ENCODE measurements around the gene VAMP8.

- TF ChIP-seq CTCF (IDR thresholded peaks at IDR 0.05), result no peak
- no peak for TF ChIP-seq MAZ (IDR thresholded peaks at IDR 0.05; ENCODE audit: borderline replicate concordance, low read depth, low read length)
- TF ChIP-seq RAD21 (conservative IDR thresholded peaks at IDR 0.05 in 1 of 2, IDR thresholded peaks at IDR 0.05 in 1 of 2), result no peak
- no peak for TF ChIP-seq HDAC2 (IDR thresholded peaks at IDR 0.05)
- no peak for TF ChIP-seq BCL3 (IDR thresholded peaks at IDR 0.05)
- no peak for TF ChIP-seq ELK1 (IDR thresholded peaks at IDR 0.05; ENCODE audit: low read depth, low read length)
- TF ChIP-seq HMGXB4 (CRISPR knock-in tag; IDR thresholded peaks at IDR 0.05; ENCODE audit: borderline replicate concordance), result no peak
- TF ChIP-seq BHLHE40 (IDR thresholded peaks at IDR 0.05; ENCODE audit: low read depth, low read length), result no peak
- TF ChIP-seq ESRRA (IDR thresholded peaks at IDR 0.05; ENCODE audit: borderline replicate concordance, low read length), result no peak
- TF ChIP-seq EP300 (IDR thresholded peaks at IDR 0.05), result no peak
These were observed 30.2 kb downstream of the VAMP8 start for GRCh38 chr2:85607268-85608215.

All from A549 (cell line).